Adipocyte (in vitro differentiated cells): ENCODE measurements around the gene AHRR.

ENCODE experiments used
- DNase-seq: peaks from one replicate; pipeline ENCODE4 v3.0.0-alpha.2; 2015; ENCODE audit warnings: low read depth
- H3K27me3 ChIP-seq: replicated peaks from 2 replicates; pipeline ENCODE4 v1.7.0; 2013; ENCODE audit warnings: mild to moderate bottlenecking, low read length, moderate library complexity; ENCODE audit not compliant: control insufficient read depth, insufficient read depth
- H3K36me3 ChIP-seq: 2 replicates; pipeline ENCODE4 v1.7.0; 2013; ENCODE audit warnings: low read length, mild to moderate bottlenecking, moderate library complexity; ENCODE audit not compliant: control insufficient read depth, insufficient read depth, severe bottlenecking
- H3K4me1 ChIP-seq: 2 replicates; pipeline ENCODE4 v1.7.0; 2013; ENCODE audit warnings: mild to moderate bottlenecking, low read length, moderate library complexity; ENCODE audit not compliant: control insufficient read depth, insufficient read depth
- H3K4me3 ChIP-seq: 2 replicates; pipeline ENCODE4 v1.7.0; 2013; ENCODE audit warnings: mild to moderate bottlenecking, low read length, moderate library complexity
- H3K9ac ChIP-seq: 2 replicates; pipeline ENCODE4 v1.7.0; 2013; ENCODE audit warnings: mild to moderate bottlenecking, low read length, moderate library complexity
- H3K9me3 ChIP-seq: 2 replicates; pipeline ENCODE4 v1.7.0; 2013; ENCODE audit warnings: mild to moderate bottlenecking, low read length, moderate library complexity; ENCODE audit not compliant: control insufficient read depth

Gene AHRR

DNA sequence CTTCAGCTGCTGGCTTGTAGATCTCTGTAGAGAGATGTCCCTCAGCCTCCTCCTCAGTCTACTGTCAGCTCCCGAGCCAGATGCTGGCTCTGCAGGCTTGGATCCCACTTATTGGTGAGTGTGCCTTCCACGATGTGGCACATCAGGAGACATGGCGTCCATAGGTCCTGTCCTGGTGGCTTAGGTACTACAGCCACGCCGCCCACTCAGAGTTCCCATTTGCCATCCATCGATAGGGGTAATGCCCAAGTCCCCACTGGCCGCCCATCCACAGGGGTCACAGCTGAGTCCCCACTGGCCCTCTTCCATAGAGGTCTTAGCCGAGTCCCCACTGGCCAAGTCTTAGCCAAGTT, 138.7 kb downstream of the AHRR start:
- Histone ChIP-seq H3K4me3 (no peak overlapping the region), H3K4me1 (peaks cover 8% of the 10 kb centered on the region), H3K27me3 (no peaks in the 10 kb centered on the region), H3K9me3 (no peaks in the 10 kb centered on the region), H3K36me3 (peaks cover 72% of the 10 kb centered on the region), H3K9ac (no peak overlapping the region)
- DNase-seq: no peak

DNA sequence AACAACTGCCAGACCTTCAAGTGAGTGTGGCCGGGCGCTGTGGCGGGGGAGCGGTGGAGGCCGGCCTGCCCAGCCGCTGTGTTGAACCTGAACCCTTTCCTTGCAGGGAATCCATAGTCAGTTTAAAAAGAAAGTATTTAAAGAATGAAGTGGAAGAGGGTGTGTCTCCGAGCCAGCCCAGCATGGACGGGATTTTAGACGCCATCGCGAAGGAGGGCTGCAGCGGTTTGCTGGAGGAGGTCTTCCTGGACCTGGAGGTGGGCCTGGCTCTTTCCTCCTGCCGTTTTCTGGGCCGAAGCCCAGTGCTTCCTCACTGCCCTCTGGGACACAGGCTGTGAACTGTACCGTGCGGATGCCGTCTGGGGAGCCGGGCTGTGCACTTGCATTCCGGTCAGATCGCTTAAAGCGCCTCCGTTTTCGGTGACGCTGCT, 140.6 kb downstream of the AHRR start:
- no peak for DNase-seq

GRCh38 chr5:463301-463700, 141.8 kb downstream of the AHRR start:
- Histone ChIP-seq H3K27me3 (no peaks in the 10 kb centered on the region), H3K4me3 (no peak overlapping the region), H3K4me1 (peaks cover 8% of the 10 kb centered on the region), H3K9me3 (no peaks in the 10 kb centered on the region), H3K9ac (no peak overlapping the region), H3K36me3 (peaks cover 55% of the 10 kb centered on the region)
- no peak for DNase-seq

More for the DNA sequence above, 140.6 kb downstream of the AHRR start:
- no peaks in the 10 kb centered on the region for H3K27me3 ChIP-seq
- H3K4me3 ChIP-seq: no peak overlapping the region
- peaks cover 8% of the 10 kb centered on the region for H3K4me1 ChIP-seq
- H3K9me3 ChIP-seq: no peaks in the 10 kb centered on the region
- no peak overlapping the region for H3K9ac ChIP-seq
- peaks cover 66% of the 10 kb centered on the region for H3K36me3 ChIP-seq

- H3K4me3 ChIP-seq: no peak overlapping the region
- DNase-seq: no peak
- peaks cover 2% of the 10 kb centered on the region for H3K4me1 ChIP-seq
- no peaks in the 10 kb centered on the region for H3K27me3 ChIP-seq
- H3K9ac ChIP-seq: no peak overlapping the region
- H3K36me3 ChIP-seq: peaks cover 53% of the 10 kb centered on the region
- no peaks in the 10 kb centered on the region for H3K9me3 ChIP-seq
These were observed 142.4 kb downstream of the AHRR start for GRCh38 chr5:463952-464351.

GRCh38 chr5:464446-464842, 142.9 kb downstream of the AHRR start:
- DNase-seq: no peak
- peaks cover 51% of the 10 kb centered on the region for H3K36me3 ChIP-seq

GRCh38 chr5:464843-465590, 143.5 kb downstream of the AHRR start:
- Histone ChIP-seq H3K9ac (no peak overlapping the region), H3K9me3 (no peaks in the 10 kb centered on the region), H3K27me3 (no peaks in the 10 kb centered on the region), H3K4me3 (no peak overlapping the region), H3K4me1 (no peaks in the 10 kb centered on the region), H3K36me3 (peaks cover 47% of the 10 kb centered on the region)
- DNase-seq: no peak

More at GRCh38 chr5:464446-464842, 142.9 kb downstream of the AHRR start:
- H3K27me3 ChIP-seq: no peaks in the 10 kb centered on the region
- H3K9me3 ChIP-seq: no peaks in the 10 kb centered on the region
- no peaks in the 10 kb centered on the region for H3K4me1 ChIP-seq
- H3K9ac ChIP-seq: no peak overlapping the region
- no peak overlapping the region for H3K4me3 ChIP-seq

DNA sequence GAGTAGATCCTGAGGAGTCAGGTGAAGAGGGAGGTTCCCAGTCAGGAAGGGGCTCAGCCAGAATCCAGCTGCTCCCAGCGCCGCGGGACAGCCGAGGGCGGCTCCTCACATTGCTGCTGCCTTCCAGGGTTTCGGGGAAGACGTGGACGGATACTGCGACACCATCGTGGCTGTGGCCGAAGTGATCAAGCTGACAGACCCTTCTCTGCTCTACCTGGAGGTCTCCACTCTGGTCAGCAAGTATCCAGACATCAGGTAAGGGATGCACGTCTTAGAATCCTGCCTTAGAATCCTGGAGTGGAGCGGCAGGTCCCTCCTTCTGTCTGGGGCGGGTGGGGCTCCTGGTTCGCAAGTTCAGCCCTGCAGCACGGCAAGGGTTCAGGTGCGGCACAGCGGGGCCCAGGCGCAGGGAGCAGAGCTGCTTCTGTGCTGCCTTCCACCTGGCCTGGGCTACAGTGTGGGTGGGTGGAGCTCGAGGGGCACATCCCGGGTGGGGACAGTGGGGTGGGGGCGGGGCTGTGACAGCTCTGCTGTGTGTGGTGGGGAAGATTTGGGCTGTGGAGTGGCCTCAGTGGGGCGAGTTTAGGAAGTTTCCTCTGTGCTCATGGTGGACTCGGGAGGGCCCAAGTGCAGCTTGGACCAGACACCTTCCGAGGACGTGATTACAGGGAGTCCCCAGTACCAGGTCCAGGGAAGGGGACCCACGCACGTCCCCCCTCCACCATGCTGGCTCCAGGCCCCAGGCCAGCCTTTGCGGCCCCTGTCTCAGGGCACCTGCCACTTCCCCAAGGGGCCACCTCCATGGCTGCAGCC, 144.3 kb downstream of the AHRR start:
- Histone ChIP-seq H3K9me3 (no peaks in the 10 kb centered on the region), H3K9ac (no peak overlapping the region), H3K27me3 (no peaks in the 10 kb centered on the region), H3K4me1 (peaks cover 2% of the 10 kb centered on the region), H3K36me3 (peaks cover 47% of the 10 kb centered on the region), H3K4me3 (no peak overlapping the region)
- no peak for DNase-seq

DNA sequence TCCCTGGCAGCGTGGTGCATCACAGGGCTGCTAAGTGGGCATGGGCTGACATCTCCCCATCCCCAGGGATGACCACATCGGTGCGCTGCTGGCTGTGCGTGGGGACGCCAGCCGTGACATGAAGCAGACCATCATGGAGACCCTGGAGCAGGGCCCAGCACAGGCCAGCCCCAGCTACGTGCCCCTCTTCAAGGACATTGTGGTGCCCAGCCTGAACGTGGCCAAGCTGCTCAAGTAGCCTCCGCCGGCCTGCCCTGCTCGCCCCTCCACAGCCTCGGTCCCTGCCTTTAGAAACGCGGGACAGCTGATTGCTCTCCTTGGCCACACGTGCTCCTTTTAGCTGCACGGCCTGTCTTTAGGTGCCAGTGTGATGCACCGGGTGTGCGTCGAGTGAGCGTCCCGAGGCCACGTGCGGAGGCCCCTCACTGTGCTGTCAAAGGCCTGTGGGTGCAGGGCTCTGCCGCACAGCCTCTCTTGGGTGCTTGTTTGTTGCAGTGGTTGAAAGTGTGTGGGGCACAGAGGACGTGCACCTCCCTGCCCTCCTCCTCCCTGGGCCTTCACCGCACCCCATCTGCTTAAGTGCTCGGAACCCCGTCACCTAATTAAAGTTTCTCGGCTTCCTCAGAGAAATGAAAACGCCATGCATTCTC, 145.3 kb downstream of the AHRR start:
- H3K27me3 ChIP-seq: no peaks in the 10 kb centered on the region
- H3K36me3 ChIP-seq: peaks cover 43% of the 10 kb centered on the region
- no peak for DNase-seq
- no peak overlapping the region for H3K9ac ChIP-seq
- H3K9me3 ChIP-seq: no peaks in the 10 kb centered on the region
- peaks cover 12% of the 10 kb centered on the region for H3K4me1 ChIP-seq
- no peak overlapping the region for H3K4me3 ChIP-seq

- H3K9me3 ChIP-seq: no peaks in the 10 kb centered on the region
- H3K36me3 ChIP-seq: peaks cover 27% of the 10 kb centered on the region
- no peak overlapping the region for H3K9ac ChIP-seq
- H3K27me3 ChIP-seq: no peaks in the 10 kb centered on the region
- H3K4me3 ChIP-seq: no peak overlapping the region
- no peak for DNase-seq
- peaks cover 18% of the 10 kb centered on the region for H3K4me1 ChIP-seq
These were observed 146.9 kb downstream of the AHRR start for GRCh38 chr5:468401-468800.

GRCh38 chr5:469752-470483, 148.4 kb downstream of the AHRR start:
- Histone ChIP-seq H3K4me1 (peaks cover 20% of the 10 kb centered on the region), H3K36me3 (peaks cover 14% of the 10 kb centered on the region), H3K27me3 (peaks cover 1% of the 10 kb centered on the region), H3K9ac (no peak overlapping the region), H3K9me3 (no peaks in the 10 kb centered on the region), H3K4me3 (no peak overlapping the region)
- DNase-seq: no peak
